ENCODE results near the gene TSPAN16.

- TF ChIP-seq CTCF (IDR thresholded peaks at IDR 0.05; ENCODE audit: borderline replicate concordance, extremely low read depth, low read length, poor library complexity, severe bottlenecking) (no peak), EZH2 (IDR thresholded peaks at IDR 0.05; ENCODE audit: borderline replicate concordance, low read depth, low read length, severe bottlenecking) (no peak)
Measured at GRCh38 chr19:11290256-11290655, 5.7 kb upstream of the TSPAN16 start.

Data from DND-41 (cell line).